ENCODE data around the gene LHFPL3. TPM values are rescaled to one million over a fixed set of nuclear protein-coding genes. Genes with fewer than 3 reads are reported as not detected.
A peak's percentile ranks its signal among the peaks of the same experiment; 100 is the strongest.

The LHFPL3 gene
- total RNA-seq, 1 experiment from 2014 or later, result not detected

DNA sequence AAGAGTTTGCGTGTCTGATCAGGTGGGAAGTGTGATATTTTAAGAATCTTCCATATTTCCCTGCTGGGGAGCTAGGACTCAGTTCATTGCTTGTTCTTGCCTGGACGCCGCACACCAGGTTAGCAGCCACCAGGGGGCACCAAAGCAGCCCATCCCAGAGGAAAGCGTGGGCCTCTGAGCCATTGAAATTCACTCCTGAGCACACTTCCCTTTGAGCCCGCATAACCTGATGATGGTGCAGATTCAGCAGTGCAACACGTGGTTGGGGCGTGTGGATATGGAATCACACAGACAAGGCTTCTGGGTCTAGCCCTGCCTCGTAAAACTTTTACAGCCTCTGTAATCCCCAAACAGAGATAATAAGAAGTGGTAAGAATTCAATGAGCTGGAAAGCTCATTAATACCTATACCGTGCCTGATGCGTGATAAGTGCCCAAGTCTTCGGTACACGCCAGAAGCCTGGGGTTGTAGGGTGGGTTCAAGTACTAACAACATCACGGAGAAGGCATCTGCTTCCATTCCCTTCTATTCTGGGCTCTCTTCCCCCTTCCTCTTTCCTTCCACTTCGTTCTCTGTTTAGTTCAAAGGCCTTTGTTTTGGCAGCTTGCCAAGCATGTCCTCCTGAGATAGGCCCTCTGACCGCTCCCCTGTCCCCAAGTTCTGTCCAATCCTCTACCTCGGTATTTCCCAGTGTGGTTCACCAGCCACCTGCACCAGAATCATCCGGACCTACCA lies 555.5 kb downstream of the LHFPL3 start:
- intact Hi-C loops (cut with micrococcal nuclease), result loop anchor here (1.0 kb wide), 2 partner anchors 34 to 705 kb away; no protein-coding TSS in a partner anchor
- no TSS peak for BruUV-seq (replicated peaks)
- TF ChIP-seq CEBPB (IDR thresholded peaks at IDR 0.05; ENCODE audit: low read depth) (no peak), EGR1 (IDR thresholded peaks at IDR 0.05; ENCODE audit: low read depth) (peak; percentile 53), SIN3A (IDR thresholded peaks at IDR 0.05; ENCODE audit: low read depth) (no peak), POLR2AphosphoS5 (IDR thresholded peaks at IDR 0.05; ENCODE audit: low read depth, low read length) (peak; percentile 21; the same call in 1 of the 2 replicates), SP1 (IDR thresholded peaks at IDR 0.05; ENCODE audit: low read depth) (no peak), REST (IDR thresholded peaks at IDR 0.05; ENCODE audit: low read depth) (no peak), ZNF274 (IDR thresholded peaks at IDR 0.05; ENCODE audit: low read depth, low read length) (no peak), MAX (IDR thresholded peaks at IDR 0.05) (peak; percentile 93), CBX3 (IDR thresholded peaks at IDR 0.05; ENCODE audit: low read depth) (peak; percentile 84), FOSL1 (IDR thresholded peaks at IDR 0.05; ENCODE audit: low read depth) (0 out of 2 replicates have a peak, but pooled peaks have one; percentile 7), EZH2 (IDR thresholded peaks at IDR 0.05) (no peak), RAD21 (IDR thresholded peaks at IDR 0.05; ENCODE audit: low read depth) (peak; percentile 76), TCF7L2 (IDR thresholded peaks at IDR 0.05; ENCODE audit: borderline replicate concordance, extremely low read depth, insufficient read depth, insufficient read length) (peak; percentile 35), JUND (IDR thresholded peaks at IDR 0.05) (no peak), ELF1 (IDR thresholded peaks at IDR 0.05; ENCODE audit: borderline replicate concordance, low read depth) (no peak), YY1 (IDR thresholded peaks at IDR 0.05; ENCODE audit: extremely low read depth, insufficient replicate concordance, low read depth, low read length) (no peak), SRF (IDR thresholded peaks at IDR 0.05; ENCODE audit: low read depth) (no peak), POLR2A (IDR thresholded peaks at IDR 0.05; ENCODE audit: borderline replicate concordance, extremely low read depth, insufficient read depth, insufficient read length) (no peak), ZFX (IDR thresholded peaks at IDR 0.05) (no peak)
- TF ChIP-seq, protein P1, sequence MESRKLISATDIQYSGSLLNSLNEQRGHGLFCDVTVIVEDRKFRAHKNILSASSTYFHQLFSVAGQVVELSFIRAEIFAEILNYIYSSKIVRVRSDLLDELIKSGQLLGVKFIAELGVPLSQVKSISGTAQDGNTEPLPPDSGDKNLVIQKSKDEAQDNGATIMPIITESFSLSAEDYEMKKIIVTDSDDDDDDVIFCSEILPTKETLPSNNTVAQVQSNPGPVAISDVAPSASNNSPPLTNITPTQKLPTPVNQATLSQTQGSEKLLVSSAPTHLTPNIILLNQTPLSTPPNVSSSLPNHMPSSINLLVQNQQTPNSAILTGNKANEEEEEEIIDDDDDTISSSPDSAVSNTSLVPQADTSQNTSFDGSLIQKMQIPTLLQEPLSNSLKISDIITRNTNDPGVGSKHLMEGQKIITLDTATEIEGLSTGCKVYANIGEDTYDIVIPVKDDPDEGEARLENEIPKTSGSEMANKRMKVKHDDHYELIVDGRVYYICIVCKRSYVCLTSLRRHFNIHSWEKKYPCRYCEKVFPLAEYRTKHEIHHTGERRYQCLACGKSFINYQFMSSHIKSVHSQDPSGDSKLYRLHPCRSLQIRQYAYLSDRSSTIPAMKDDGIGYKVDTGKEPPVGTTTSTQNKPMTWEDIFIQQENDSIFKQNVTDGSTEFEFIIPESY (IDR thresholded peaks at IDR 0.05; ENCODE audit: extremely low read depth, insufficient replicate concordance, low read length), result no peak
- TF ChIP-seq, protein P2, sequence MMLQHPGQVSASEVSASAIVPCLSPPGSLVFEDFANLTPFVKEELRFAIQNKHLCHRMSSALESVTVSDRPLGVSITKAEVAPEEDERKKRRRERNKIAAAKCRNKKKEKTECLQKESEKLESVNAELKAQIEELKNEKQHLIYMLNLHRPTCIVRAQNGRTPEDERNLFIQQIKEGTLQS (IDR thresholded peaks at IDR 0.05), result no peak

More for the DNA sequence above, 555.5 kb downstream of the LHFPL3 start:
- peak overlapping the region; percentile 25 for H3K4me2 ChIP-seq (ENCODE audit: low read length)
- no peak overlapping the region for H3K9ac ChIP-seq (ENCODE audit: low read length)
- ChIA-PET POLR2A (interaction anchor here (1.2 kb wide), 1 partner anchor 35 kb away, joined by 6 read pairs; no protein-coding TSS in a partner anchor), RAD21 (ENCODE audit: low non-redundant PET in 1 of 2, low total read pairs in 2 of 2, uncharacterized antibody in 2 of 2, unreplicated experiment in 2 of 2) (interaction anchor here (1.0 to 1.4 kb wide), 4 partner anchors 34 to 36 kb away, joined by 3 to 19 read pairs (median 4); no protein-coding TSS in a partner anchor), CTCF (interaction anchor here (0.6 to 2.2 kb wide), 25 partner anchors 9 to 1159 kb away, joined by 3 to 51 read pairs (median 5); no protein-coding TSS in a partner anchor)
- no peaks in the 10 kb centered on the region for H4K20me1 ChIP-seq (ENCODE audit: insufficient read depth)
- H3K4me1 ChIP-seq (ENCODE audit: control insufficient read depth in 1 of 2, insufficient read depth in 2 of 2, low read length in 2 of 2), result peaks cover 3 to 11% of the 10 kb centered on the region in 2 experiments; a peak in 3 of 4 replicates
- no peak overlapping the region for H3K27ac ChIP-seq (ENCODE audit: low read depth, low read length)
- H3K27me3 ChIP-seq (ENCODE audit: insufficient read depth, low read length), result no peaks in the 10 kb centered on the region
- no peaks in the 10 kb centered on the region for H3K9me2 ChIP-seq (ENCODE audit: insufficient read depth)
- H3K36me3 ChIP-seq (ENCODE audit: control insufficient read depth in 1 of 2, insufficient read depth in 2 of 2, low read length in 2 of 2), result no peaks in the 10 kb centered on the region
- no peak overlapping the region for H3K4me3 ChIP-seq (replicated peaks in 1 of 2; ENCODE audit: low read depth in 1 of 2, low read length in 2 of 2)
- ATAC-seq (peak; percentile 99), DNase-seq (ENCODE audit: low read depth, low spot score) (peak; percentile 84)
- no peaks in the 10 kb centered on the region for H3K9me3 ChIP-seq (ENCODE audit: control insufficient read depth in 1 of 2, insufficient read depth in 1 of 2, low read depth in 1 of 2, low read length in 2 of 2)
- peak overlapping the region; percentile 98 for H2AFZ ChIP-seq (ENCODE audit: low read depth, low read length, poor library complexity, severe bottlenecking)
- H3K79me2 ChIP-seq (ENCODE audit: insufficient read depth, low read length), result no peaks in the 10 kb centered on the region
